ENCODE data around the gene FBXL14. TPM values are rescaled to one million over a fixed set of nuclear protein-coding genes. Genes with fewer than 3 reads are reported as not detected.
A peak's percentile ranks its signal among the peaks of the same experiment; 100 is the strongest.
"Not testable (repeated sequence)": the region's sequence is repeated elsewhere in the genome, so short reads cannot be mapped to it uniquely, and the experiment has no call there.

Gene FBXL14
- total RNA-seq, 2 donors from 2014 or later, result 19.4 to 26.2 TPM

GRCh38 chr12:1611803-1612572 lies 17.6 kb upstream of the FBXL14 start:
- H3K9me3 Mint-ChIP-seq, result no peaks in the 10 kb centered on the region
- ATAC-seq, result no peak

DNA sequence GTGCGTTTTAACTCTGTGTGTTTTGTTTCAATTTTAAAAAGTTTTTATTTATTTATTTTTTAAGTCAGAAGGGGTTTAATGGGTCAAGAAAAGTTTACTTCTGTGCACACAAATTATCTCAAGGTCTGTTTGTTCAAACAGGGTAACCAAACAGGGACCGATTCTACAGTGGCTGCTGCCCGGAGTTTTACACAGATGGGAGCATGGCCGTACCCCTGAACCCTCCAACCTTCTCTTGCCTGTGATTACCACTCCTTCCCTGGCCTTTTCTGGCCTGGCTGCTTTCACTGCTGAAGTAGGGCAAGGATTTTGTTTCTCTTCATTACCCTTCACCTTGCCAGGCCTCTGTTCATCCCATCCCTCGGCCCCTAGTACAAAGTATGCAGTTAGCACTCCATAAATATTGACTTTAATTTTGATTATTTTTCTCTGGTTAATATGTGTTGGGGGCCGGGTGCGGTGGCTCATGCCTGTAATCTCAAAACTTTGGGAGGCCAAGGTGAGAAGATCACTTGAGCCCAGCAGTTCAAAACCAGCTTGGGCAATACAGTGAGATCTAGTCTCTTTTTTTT lies 15.8 kb upstream of the FBXL14 start:
- Mint-ChIP-seq H3K27me3 (peaks cover 4 to 6% of the 10 kb centered on the region in 2 donors), H3K36me3 (no peaks in the 10 kb centered on the region), H3K4me1 (ENCODE audit: low read depth in 2 of 2) (peaks cover 7 to 9% of the 10 kb centered on the region in 2 donors), H3K4me3 (no peak overlapping the region), H3K9me3 (no peaks in the 10 kb centered on the region), H3K27ac (no peak overlapping the region)
- ATAC-seq, result no peak
- DNase-seq (ENCODE audit: low spot score), result no peak

More at GRCh38 chr12:1611803-1612572, 17.6 kb upstream of the FBXL14 start:
- Mint-ChIP-seq H3K36me3 (no peaks in the 10 kb centered on the region), H3K4me1 (ENCODE audit: low read depth in 2 of 2) (no peaks in the 10 kb centered on the region), H3K27me3 (peaks cover 4 to 7% of the 10 kb centered on the region in 2 donors), H3K27ac (no peak overlapping the region), H3K4me3 (no peak overlapping the region)
- no peak for DNase-seq (ENCODE audit: low spot score)

- no peaks in the 10 kb centered on the region for H3K36me3 Mint-ChIP-seq
- peaks cover 18 to 20% of the 10 kb centered on the region in 2 donors for H3K4me1 Mint-ChIP-seq (ENCODE audit: low read depth in 2 of 2)
- peaks cover 0 to 6% of the 10 kb centered on the region in 2 donors for H3K27me3 Mint-ChIP-seq
- no peaks in the 10 kb centered on the region for H3K9me3 Mint-ChIP-seq
- ATAC-seq (no peak), DNase-seq (ENCODE audit: low spot score) (no peak)
- H3K4me3 Mint-ChIP-seq, result no peak overlapping the region
- no peak overlapping the region for H3K27ac Mint-ChIP-seq
These were observed 14.3 kb upstream of the FBXL14 start for GRCh38 chr12:1608713-1609119.

GRCh38 chr12:1607940-1608712 lies 13.7 kb upstream of the FBXL14 start:
- Mint-ChIP-seq H3K9me3 (no peaks in the 10 kb centered on the region), H3K4me3 (no peak overlapping the region), H3K27ac (no peak overlapping the region), H3K36me3 (no peaks in the 10 kb centered on the region), H3K27me3 (peaks cover 0 to 6% of the 10 kb centered on the region in 2 donors), H3K4me1 (ENCODE audit: low read depth in 2 of 2) (peaks cover 18 to 23% of the 10 kb centered on the region in 2 donors)
- no peak for DNase-seq (ENCODE audit: low spot score)
- ATAC-seq, result no peak

GRCh38 chr12:1606021-1606622 lies 11.7 kb upstream of the FBXL14 start:
- H3K27me3 Mint-ChIP-seq, result peaks cover 0 to 6% of the 10 kb centered on the region in 2 donors
- H3K27ac Mint-ChIP-seq, result peak overlapping the region; percentile 22 to 68
- peak overlapping the region; percentile 84 for H3K4me3 Mint-ChIP-seq
- ATAC-seq, result peak; percentile 67 to 76
- H3K4me1 Mint-ChIP-seq (ENCODE audit: low read depth in 2 of 2), result peaks cover 24 to 36% of the 10 kb centered on the region in 2 donors
- no peaks in the 10 kb centered on the region for H3K36me3 Mint-ChIP-seq
- peak; percentile 68 for DNase-seq (ENCODE audit: low spot score)
- no peaks in the 10 kb centered on the region for H3K9me3 Mint-ChIP-seq

DNA sequence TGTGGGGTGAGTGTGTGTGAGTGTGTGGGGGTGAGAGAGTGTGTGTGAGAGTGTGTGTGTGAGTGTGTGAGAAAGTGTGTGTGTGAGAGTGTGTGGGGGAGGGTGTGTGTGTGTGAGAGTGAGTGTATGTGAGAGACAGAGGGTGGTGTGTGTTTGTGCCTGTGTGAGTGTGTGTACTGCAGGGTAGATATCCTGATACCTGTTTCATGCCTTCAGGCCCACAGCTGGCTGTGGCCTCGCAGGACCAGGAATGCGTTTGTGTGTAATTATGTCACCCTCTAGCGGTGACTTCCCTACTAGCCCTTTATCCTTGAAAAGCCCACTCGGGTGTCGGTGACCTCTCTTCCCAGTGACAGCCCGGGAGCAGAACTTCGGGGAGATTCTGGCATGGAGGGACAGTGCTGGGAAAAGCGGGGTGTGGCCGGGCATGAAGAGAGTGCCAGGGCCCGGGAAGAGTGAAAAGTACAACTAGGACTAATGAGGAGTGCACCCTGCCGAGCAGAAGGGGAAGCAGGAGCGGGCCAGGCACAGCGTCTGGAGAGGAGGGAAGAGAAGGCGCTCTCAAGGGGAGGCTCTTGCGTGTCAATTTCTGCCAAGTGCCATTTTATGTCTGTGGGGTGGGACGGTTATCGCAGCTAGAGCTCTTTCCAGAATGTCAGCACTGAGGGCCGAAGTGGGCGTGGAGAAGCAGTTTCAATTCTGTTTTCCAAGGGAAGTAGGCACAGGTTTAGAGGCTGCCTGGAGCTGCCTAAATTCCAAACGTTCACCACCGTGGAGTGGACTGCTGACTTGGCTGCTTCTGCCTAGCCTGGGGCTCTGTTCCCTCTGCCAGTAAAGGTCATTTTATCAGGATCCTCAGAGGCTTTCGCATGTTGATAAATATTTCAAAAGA lies 11.0 kb upstream of the FBXL14 start:
- peak; percentile 56 to 74 for ATAC-seq
- Mint-ChIP-seq H3K27ac (peak overlapping the region; percentile 22 to 68), H3K27me3 (peaks cover 0 to 6% of the 10 kb centered on the region in 2 donors), H3K9me3 (no peaks in the 10 kb centered on the region), H3K4me3 (peak overlapping the region; percentile 84), H3K36me3 (no peaks in the 10 kb centered on the region), H3K4me1 (ENCODE audit: low read depth in 2 of 2) (peaks cover 28 to 36% of the 10 kb centered on the region in 2 donors)
- peak; percentile 68 for DNase-seq (ENCODE audit: low spot score)

- Mint-ChIP-seq H3K27ac (peak overlapping the region; percentile 32 to 78), H3K36me3 (no peaks in the 10 kb centered on the region), H3K9me3 (no peaks in the 10 kb centered on the region), H3K4me3 (no peak overlapping the region), H3K27me3 (peaks cover 0 to 6% of the 10 kb centered on the region in 2 donors), H3K4me1 (ENCODE audit: low read depth in 2 of 2) (peaks cover 28 to 36% of the 10 kb centered on the region in 2 donors)
- ATAC-seq, result no peak
- DNase-seq (ENCODE audit: low spot score), result no peak
These were observed 10.1 kb upstream of the FBXL14 start for GRCh38 chr12:1604464-1604863.

- ATAC-seq (no peak), DNase-seq (ENCODE audit: low spot score) (no peak)
- H3K27me3 Mint-ChIP-seq, result peaks cover 0 to 6% of the 10 kb centered on the region in 2 donors
- H3K36me3 Mint-ChIP-seq, result no peaks in the 10 kb centered on the region
- H3K4me1 Mint-ChIP-seq (ENCODE audit: low read depth in 2 of 2), result peaks cover 32 to 36% of the 10 kb centered on the region in 2 donors
- peak overlapping the region; percentile 88 to 92 for H3K27ac Mint-ChIP-seq
- H3K9me3 Mint-ChIP-seq, result no peaks in the 10 kb centered on the region
- H3K4me3 Mint-ChIP-seq, result peak overlapping the region; percentile 96
These were observed 9.1 kb upstream of the FBXL14 start for GRCh38 chr12:1603269-1603993.

DNA sequence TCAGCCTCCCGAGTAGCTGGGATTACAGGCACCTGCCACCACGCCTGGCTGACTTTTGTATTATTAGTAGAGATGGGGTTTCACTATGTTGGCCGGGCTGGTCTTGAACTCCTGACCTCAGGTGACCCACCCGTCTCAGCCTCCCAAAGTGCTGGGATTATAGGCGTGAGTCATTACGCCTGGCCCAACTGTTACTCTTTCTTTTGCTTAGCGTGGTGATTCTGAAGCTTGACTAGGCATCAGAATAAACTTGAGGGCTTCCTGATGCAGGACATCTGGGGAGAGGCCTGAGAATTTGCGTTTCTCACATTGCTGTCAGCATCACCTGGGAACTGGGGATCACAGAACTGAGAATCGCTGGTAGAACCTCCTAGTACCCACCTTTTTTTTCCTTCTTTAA lies 8.3 kb upstream of the FBXL14 start:
- H3K36me3 Mint-ChIP-seq; DNase-seq (ENCODE audit: low spot score); H3K27me3 Mint-ChIP-seq; ATAC-seq; H3K9me3 Mint-ChIP-seq: not testable (repeated sequence)
- Mint-ChIP-seq H3K4me3 (peak overlapping the region; percentile 96), H3K4me1 (ENCODE audit: low read depth in 2 of 2) (peaks cover 32 to 36% of the 10 kb centered on the region in 2 donors), H3K27ac (peak overlapping the region; percentile 88 to 92)

- Mint-ChIP-seq H3K27me3 (no peaks in the 10 kb centered on the region), H3K36me3 (no peaks in the 10 kb centered on the region), H3K9me3 (no peaks in the 10 kb centered on the region), H3K4me1 (ENCODE audit: low read depth in 2 of 2) (peaks cover 27 to 30% of the 10 kb centered on the region in 2 donors), H3K27ac (peak overlapping the region in 1 of 2 donors; percentile 6), H3K4me3 (no peak overlapping the region)
- DNase-seq (ENCODE audit: low spot score), result no peak
- ATAC-seq, result no peak
These were observed 4.4 kb upstream of the FBXL14 start for GRCh38 chr12:1598757-1599156.

GRCh38 chr12:1595690-1596347 lies 1.4 kb upstream of the FBXL14 start:
- H3K27ac Mint-ChIP-seq, result peak overlapping the region; percentile 88 to 92
- no peaks in the 10 kb centered on the region for H3K36me3 Mint-ChIP-seq
- ATAC-seq (no peak), DNase-seq (ENCODE audit: low spot score) (no peak)
- H3K9me3 Mint-ChIP-seq, result no peaks in the 10 kb centered on the region
- H3K27me3 Mint-ChIP-seq, result no peaks in the 10 kb centered on the region
- peak overlapping the region; percentile 85 for H3K4me3 Mint-ChIP-seq
- H3K4me1 Mint-ChIP-seq (ENCODE audit: low read depth in 2 of 2), result peaks cover 40 to 44% of the 10 kb centered on the region in 2 donors

- Mint-ChIP-seq H3K4me1 (ENCODE audit: low read depth in 2 of 2) (peaks cover 44 to 45% of the 10 kb centered on the region in 2 donors), H3K9me3 (no peaks in the 10 kb centered on the region), H3K36me3 (no peaks in the 10 kb centered on the region), H3K4me3 (peak overlapping the region; percentile 85), H3K27me3 (no peaks in the 10 kb centered on the region), H3K27ac (peak overlapping the region; percentile 88 to 92)
- no peak for DNase-seq (ENCODE audit: low spot score)
- no peak for ATAC-seq
These were observed 713 bp upstream of the FBXL14 start for GRCh38 chr12:1595026-1595561.
